Activated gamma-delta T cell treated with anti-CD3 and anti-CD28 coated beads, Interleukin-2, amount 50 U/mL, for 16 hours (primary cell): ENCODE data around the gene ERAP2.
"Not testable (repeated sequence)": the region's sequence is repeated elsewhere in the genome, so short reads cannot be mapped to it uniquely, and the experiment has no call there.

Source experiments
- DNase-seq: peaks from one replicate; pipeline ENCODE4 v3.0.0-alpha.2; 2020; ENCODE audit warnings: low read depth

ERAP2 gene

DNA sequence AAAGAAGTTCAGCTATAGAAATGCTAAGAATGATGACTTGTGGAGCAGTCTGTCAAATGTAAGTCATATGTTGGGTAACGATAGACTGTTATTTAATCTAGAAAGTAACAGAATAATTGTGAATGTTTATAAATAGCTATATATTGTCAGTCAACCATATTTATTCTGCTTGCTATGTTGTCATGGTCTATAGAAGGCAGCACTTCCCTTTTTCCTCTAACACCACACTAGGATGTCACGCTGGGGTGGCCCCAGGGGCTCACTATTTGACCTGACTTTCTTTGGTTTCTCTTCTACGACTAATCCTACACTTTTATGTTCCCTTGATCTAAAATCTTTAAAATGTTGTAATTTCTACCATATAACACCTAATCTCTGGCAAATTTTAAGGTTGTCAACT, 20.5 kb downstream of the ERAP2 start:
- DNase-seq: no peak

DNA sequence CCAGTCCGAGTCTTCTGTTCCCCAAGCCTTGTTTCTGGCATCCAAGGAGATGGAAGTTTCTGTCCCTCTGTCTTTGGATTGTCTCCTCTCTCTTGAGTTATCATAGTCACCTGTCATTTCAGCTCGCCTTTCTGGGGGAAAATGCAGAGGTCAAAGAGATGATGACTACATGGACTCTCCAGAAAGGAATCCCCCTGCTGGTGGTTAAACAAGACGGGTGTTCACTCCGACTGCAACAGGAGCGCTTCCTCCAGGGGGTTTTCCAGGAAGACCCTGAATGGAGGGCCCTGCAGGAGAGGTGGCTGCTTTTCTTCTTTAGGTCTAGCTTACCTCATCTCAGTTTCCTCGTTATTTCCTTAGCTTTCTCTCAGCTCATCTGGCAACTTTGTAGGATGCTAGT, 25.1 kb downstream of the ERAP2 start:
- DNase-seq: no peak

- no peak for DNase-seq
Observed at GRCh38 chr5:96901841-96902240, 25.5 kb downstream of the ERAP2 start.

- no peak for DNase-seq
Observed at GRCh38 chr5:96902876-96903275, 26.6 kb downstream of the ERAP2 start.

- DNase-seq: no peak
Observed at GRCh38 chr5:96903300-96903699, 27.0 kb downstream of the ERAP2 start.

- no peak for DNase-seq
Observed at GRCh38 chr5:96904054-96904931, 28.0 kb downstream of the ERAP2 start.

GRCh38 chr5:96905864-96906263, 29.6 kb downstream of the ERAP2 start:
- DNase-seq: no peak

DNA sequence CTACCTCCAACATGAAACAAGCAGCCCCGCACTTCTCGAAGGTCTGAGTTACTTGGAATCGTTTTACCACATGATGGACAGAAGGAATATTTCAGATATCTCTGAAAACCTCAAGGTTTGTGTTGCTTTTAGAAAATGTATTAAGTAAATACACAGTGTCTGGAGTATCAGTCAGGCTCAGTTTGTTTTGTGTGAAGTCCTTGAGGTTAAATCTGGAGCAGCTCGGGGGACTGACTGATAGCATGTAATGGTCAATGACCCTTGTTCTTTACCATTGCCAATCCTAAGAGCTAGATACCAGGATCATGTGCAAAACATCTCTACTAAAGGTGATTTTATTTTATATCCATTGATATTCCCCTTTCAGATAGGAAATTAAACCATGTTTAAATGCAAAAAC, 32.7 kb downstream of the ERAP2 start:
- DNase-seq: no peak

DNA sequence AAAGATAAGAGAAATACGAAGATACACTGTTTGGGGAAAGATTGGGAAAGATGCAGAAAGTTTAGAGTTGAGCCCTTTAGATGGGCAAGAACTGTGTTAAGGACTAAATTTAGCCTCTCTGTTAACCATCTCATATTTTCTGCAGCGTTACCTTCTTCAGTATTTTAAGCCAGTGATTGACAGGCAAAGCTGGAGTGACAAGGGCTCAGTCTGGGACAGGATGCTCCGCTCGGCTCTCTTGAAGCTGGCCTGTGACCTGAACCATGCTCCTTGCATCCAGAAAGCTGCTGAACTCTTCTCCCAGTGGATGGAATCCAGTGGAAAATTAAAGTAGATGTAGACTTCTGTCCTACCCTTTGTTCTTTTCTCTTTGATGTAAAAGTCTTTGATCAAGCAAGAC, 33.1 kb downstream of the ERAP2 start:
- no peak for DNase-seq

DNA sequence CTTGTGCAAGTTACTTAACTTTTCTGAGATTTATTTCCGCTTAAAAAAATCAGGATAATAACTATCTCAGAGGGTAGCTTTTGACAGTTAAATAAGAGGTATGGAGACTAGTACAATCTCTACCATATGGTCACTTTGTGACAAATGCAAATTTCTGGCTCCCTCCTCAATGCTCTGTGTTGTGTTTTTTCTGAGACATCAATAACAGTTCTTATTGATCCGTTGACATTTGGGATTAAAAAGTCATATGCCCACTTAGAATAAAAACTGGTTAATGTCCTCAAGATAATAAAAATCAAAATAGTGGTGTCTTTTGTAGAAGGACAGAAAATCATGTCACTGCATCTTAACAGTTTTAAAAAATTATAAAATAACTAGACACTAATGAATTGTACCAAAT, 34.8 kb downstream of the ERAP2 start:
- DNase-seq: no peak

DNA sequence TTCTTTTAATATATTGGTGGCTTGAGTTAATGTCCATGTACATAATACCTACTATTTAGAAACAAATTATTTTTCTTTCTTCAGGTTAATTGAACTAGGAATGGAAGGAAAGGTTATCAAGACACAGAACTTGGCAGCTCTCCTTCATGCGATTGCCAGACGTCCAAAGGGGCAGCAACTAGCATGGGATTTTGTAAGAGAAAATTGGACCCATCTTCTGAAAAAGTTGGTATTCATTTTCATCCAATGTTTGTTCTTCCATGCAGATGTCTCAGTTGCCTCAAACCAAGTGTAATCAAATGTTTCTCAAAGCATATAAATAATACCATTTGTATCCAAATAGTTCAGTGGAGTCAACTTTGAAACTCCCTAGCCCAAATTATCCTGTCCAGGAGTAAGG, 36.9 kb downstream of the ERAP2 start:
- DNase-seq: no peak

GRCh38 chr5:96919754-96920197, 43.5 kb downstream of the ERAP2 start:
- no peak for DNase-seq

DNA sequence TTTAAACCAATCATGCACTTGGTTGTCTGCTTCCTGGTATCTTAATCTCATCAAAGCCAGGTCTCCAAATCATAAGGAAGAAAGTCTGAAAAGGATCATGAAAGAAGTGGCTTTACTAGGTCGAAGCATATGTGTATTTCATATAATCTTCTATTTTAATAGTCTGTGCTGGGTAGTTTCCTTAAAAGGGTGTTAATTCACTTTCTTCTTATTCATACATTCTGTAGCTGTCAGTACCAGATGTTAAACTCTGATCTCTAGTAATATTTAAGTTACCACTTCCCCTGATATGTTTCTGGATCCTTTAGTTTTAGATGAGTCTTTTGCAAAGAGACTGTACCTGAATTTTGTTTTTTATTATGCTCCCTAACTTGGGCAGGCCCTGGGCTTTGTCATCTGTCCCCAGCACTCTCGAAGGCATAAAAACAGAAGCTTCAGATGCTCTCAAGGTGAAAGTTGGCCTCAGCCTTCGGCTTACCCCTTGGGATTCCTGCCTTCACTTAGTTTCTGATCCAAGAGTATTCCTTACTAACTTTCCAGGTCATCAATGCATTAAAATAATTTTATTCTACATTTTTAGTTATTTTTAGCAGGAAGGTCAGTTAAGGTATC, 44.5 kb downstream of the ERAP2 start:
- DNase-seq: no peak

GRCh38 chr5:96922499-96923244, 46.4 kb downstream of the ERAP2 start:
- DNase-seq: no peak

DNA sequence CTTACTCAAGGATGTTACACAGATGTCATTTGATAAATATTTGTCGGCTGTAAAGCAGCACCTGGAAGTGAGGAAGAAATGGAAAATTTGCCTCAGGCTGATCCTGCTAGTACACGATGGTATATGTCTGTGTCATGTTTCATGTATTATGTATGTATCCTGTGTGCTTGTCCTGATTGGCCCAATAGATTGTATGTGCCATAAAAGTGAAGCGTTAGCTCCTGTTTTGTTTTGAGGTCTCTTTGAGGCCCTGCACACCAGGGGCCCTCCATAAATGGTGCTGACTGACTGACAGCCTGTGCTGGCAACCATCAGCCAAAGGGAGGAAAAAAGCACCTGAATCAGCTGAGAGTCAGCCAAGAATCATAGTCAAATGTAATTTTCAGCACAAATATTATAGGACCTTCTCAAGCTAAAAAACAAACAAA, 47.7 kb downstream of the ERAP2 start:
- no peak for DNase-seq

DNA sequence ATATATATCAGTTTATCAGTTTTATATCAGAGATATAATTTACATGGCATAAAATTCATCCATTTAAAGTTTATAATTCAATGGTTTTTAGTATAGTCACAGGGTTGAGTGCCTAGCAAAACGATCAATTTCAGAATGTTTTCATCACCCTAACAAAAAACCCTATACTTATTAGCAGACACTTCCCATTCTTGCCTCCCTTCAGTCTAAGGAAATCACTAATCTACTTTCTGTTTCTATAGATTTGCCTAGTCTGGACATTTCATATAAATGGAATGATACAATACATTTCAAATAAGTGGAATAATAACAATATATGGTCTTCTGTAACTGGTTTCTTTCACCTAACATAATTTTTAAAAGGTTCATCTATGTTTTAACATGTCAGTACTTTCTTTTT, 50.0 kb downstream of the ERAP2 start:
- DNase-seq: no peak

- DNase-seq: no peak
Observed at GRCh38 chr5:96927008-96927407, 50.7 kb downstream of the ERAP2 start.

DNA sequence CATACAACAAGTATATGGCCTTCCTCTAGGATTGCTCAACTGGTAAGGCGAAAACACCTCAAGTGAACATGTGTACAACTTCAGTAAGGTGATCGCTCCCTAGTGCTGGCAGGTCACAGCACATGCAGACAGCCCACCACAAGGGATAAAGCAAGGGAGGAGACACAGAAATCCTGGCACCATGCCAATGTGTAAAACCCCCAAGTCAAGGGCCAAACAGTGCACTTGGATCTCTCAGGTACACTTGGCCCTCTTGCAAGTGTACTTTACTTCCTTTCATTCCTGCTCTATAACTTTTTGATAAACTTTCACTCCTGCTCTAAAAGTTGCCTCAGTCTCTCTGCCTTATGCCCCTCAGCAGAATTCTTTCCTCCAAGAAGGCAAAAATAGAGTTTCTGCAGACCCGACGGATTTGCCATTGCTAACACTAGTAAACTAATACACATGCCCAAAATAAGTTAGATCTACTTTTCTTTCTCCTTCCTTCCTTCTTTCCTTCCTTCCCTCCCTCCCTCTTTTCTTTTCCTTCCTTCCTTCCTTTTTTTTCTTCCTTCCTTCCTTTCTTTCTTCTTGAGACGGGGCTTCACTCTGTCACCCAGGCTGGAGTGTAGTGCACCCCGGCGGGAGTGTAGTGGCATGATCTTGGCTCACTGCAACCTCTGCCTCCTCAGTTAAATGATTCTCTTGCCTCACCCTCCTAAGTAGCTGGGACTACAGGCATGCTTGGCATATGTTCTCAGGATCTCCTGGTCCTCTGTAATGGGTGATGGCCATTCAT, 52.8 kb downstream of the ERAP2 start:
- DNase-seq: no peak

GRCh38 chr5:96930058-96930457, 53.8 kb downstream of the ERAP2 start:
- DNase-seq: no peak

- DNase-seq: no peak
Observed at GRCh38 chr5:96930589-96930988, 54.3 kb downstream of the ERAP2 start.

- DNase-seq: not testable (repeated sequence)
Observed at GRCh38 chr5:96931037-96931436, 54.7 kb downstream of the ERAP2 start.

DNA sequence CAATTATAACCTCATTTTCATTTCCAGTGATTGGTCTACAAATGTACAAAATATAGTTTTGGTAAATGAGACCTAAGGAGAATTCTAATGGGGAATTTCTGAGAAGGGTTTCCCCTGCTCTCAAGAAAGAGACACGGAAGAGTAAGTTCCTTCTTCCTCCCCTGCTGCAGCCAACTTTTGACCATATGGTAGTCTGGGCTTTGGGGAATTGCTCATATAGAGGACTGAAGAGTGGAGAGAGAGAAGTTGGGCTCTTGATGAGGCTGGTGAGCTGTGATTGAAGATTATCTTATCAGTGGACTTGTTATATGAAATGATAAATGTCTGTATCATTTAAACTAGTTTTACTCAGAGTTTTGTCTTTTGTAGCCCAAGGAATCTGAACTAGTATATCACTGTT, 55.3 kb downstream of the ERAP2 start:
- no peak for DNase-seq
